HepG2 (cell line): ENCODE results near the gene LHB. TPM values are rescaled to one million over a fixed set of nuclear protein-coding genes. Genes with fewer than 3 reads are reported as not detected.

Experiments used
- ATF7-NPFF ChIP-seq: sonication (generic); formaldehyde crosslinking; IDR thresholded peaks from 2 replicates; pipeline ENCODE4 v1.8.1; 2023; ENCODE audit warnings: mild to moderate bottlenecking, low read depth, missing genetic modification reagents, moderate library complexity
- E2F1 ChIP-seq: sonication (generic); formaldehyde crosslinking; IDR thresholded peaks from 2 replicates; pipeline ENCODE4 v1.5.0; 2020; ENCODE audit warnings: missing genetic modification reagents
- FUBP1 ChIP-seq: sonication (generic); formaldehyde crosslinking; IDR thresholded peaks from 2 replicates; pipeline ENCODE4 v1.5.1; 2020; ENCODE audit warnings: missing genetic modification reagents, mild to moderate bottlenecking, borderline replicate concordance
- KLF6 ChIP-seq: IDR thresholded peaks from 2 replicates; pipeline ENCODE4 v1.8.0; 2016; ENCODE audit warnings: missing biosample characterization, missing genetic modification reagents
- SIN3A ChIP-seq: IDR thresholded peaks from 2 replicates; pipeline ENCODE4 v1.6.1; 2011; ENCODE audit warnings: low read depth, mild to moderate bottlenecking, control low read depth, low read length, borderline replicate concordance
- TBX3 ChIP-seq: fragments of 450-650 bp; IDR thresholded peaks from 2 replicates; pipeline ENCODE4 v1.6.1; 2017; ENCODE audit warnings: antibody characterized with exemption, mild to moderate bottlenecking, inconsistent platforms, borderline replicate concordance
- YY1 ChIP-seq: IDR thresholded peaks from 2 replicates; pipeline ENCODE4 v1.6.1; 2011; ENCODE audit warnings: low read length, low read depth, moderate library complexity, mild to moderate bottlenecking; ENCODE audit not compliant: insufficient read depth, insufficient replicate concordance
- ZEB1 ChIP-seq: IDR thresholded peaks from 2 replicates; pipeline ENCODE4 v1.6.1; 2012; ENCODE audit warnings: mild to moderate bottlenecking, low read depth, inconsistent platforms; ENCODE audit not compliant: insufficient replicate concordance
- ZNF34 ChIP-seq: sonication (generic); formaldehyde crosslinking; IDR thresholded peaks from 2 replicates; pipeline ENCODE4 v1.4.0; 2020; ENCODE audit warnings: mild to moderate bottlenecking, missing genetic modification reagents, borderline replicate concordance
- ZNF451 ChIP-seq: sonication (generic); formaldehyde crosslinking; IDR thresholded peaks from 2 replicates; pipeline ENCODE4 v1.5.0; 2020; ENCODE audit warnings: mild to moderate bottlenecking, missing genetic modification reagents
- ZNF512 ChIP-seq: sonication (generic); formaldehyde crosslinking; IDR thresholded peaks from 2 replicates; pipeline ENCODE4 v1.4.0; 2020; ENCODE audit warnings: mild to moderate bottlenecking, missing genetic modification reagents
- ZNF713 ChIP-seq: sonication (generic); formaldehyde crosslinking; IDR thresholded peaks from 2 replicates; pipeline ENCODE4 v1.4.0; 2020; ENCODE audit warnings: mild to moderate bottlenecking, missing genetic modification reagents
- ZXDC ChIP-seq: sonication (generic); formaldehyde crosslinking; IDR thresholded peaks from 2 replicates; pipeline ENCODE4 v1.5.0; 2020; ENCODE audit warnings: mild to moderate bottlenecking, missing genetic modification reagents
- polyA plus RNA-seq, 8 experiments: library from polyadenylated mRNA; depleted of rRNA in 3 of 8; stranded (reverse) in 7 of 8; unstranded in 1 of 8; fragments of >200 nt; fragmentation: Illumina TruSeq in 4 of 8; extraction: Trizol in 4 of 8; gene quantifications; 2 replicates each; pipeline versions ENCODE4 v1.2.1 to v1.2.3, GENCODE V29; 2011 to 2016; ENCODE audit warnings: low read depth in 4 of 8, missing spikeins in 1 of 8, mixed read lengths in 1 of 8; ENCODE audit not compliant: insufficient read depth in 1 of 8
- total RNA-seq, 5 experiments: library from RNA; depleted of rRNA; stranded (reverse); fragments of >200 nt; fragmentation: Illumina TruSeq; extraction: Trizol; gene quantifications; 2 replicates each; pipeline ENCODE4 v1.2.3, GENCODE V29; 2016; ENCODE audit warnings: low read depth in 1 of 5

Gene LHB
- total and polyA plus RNA-seq, 2 of the 13 experiments (the other 11 are each of a cell fraction or from before 2014, with no cell fraction given), result not detected

- TF ChIP-seq ZXDC (0 out of 2 replicates have a peak, but pooled peaks have one; percentile 17), ATF7-NPFF (0 out of 2 replicates have a peak, but pooled peaks have one; percentile 12), FUBP1 (0 out of 2 replicates have a peak, but pooled peaks have one; percentile 32), ZNF713 (CRISPR knock-in tag) (no peak), E2F1 (CRISPR knock-in tag) (0 out of 2 replicates have a peak, but pooled peaks have one; percentile 15), KLF6 (CRISPR knock-in tag) (peak; percentile 30; the same call in 1 of the 2 replicates), TBX3 (no peak), ZNF512 (CRISPR knock-in tag) (peak; percentile 42; the same call in 1 of the 2 replicates), ZNF451 (CRISPR knock-in tag) (0 out of 2 replicates have a peak, but pooled peaks have one; percentile 15), ZEB1 (peak; percentile 10), SIN3A (peak; percentile 50; the same call in 1 of the 2 replicates), ZNF34 (CRISPR knock-in tag) (no peak), YY1 (peak; percentile 76)
These were observed 49.3 kb downstream of the LHB start (continued) for GRCh38 chr19:48967346-48968178.
